Measurements from ENCODE around the gene KSR2. TPM values are rescaled to one million over a fixed set of nuclear protein-coding genes. Genes with fewer than 3 reads are reported as not detected.

KSR2 gene
- total RNA-seq, 1 experiment from 2014 or later = not detected

GRCh38 chr12:117967043-117967442, 1.7 kb downstream of the KSR2 start:
- Histone ChIP-seq H3K27me3 (replicated peaks; ENCODE audit: insufficient read depth, low read depth, low read length, poor library complexity) (peaks cover 74% of the 10 kb centered on the region), H3K9me3 (ENCODE audit: low read depth, low read length, poor library complexity, severe bottlenecking) (no peaks in the 10 kb centered on the region), H3K4me1 (ENCODE audit: insufficient read depth, low read length, poor library complexity, severe bottlenecking) (no peaks in the 10 kb centered on the region), H3K27ac (ENCODE audit: low read depth, low read length, poor library complexity, severe bottlenecking) (no peak overlapping the region), H3K36me3 (ENCODE audit: insufficient read depth, low read length, poor library complexity, severe bottlenecking) (no peaks in the 10 kb centered on the region), H3K4me3 (ENCODE audit: low read depth, low read length, poor library complexity, severe bottlenecking) (no peak overlapping the region)
- TF ChIP-seq CTCF (conservative IDR thresholded peaks at IDR 0.05; ENCODE audit: low read depth, low read length) (no peak), EZH2 (IDR thresholded peaks at IDR 0.05; ENCODE audit: borderline replicate concordance, low read depth, low read length, poor library complexity, severe bottlenecking) (no peak)
- intact Hi-C loops (cut with micrococcal nuclease; ENCODE audit: unreplicated experiment) = no loop called here
- no peak for DNase-seq (ENCODE audit: low spot score)
- ChIA-PET CTCF (no interaction called here), POLR2A (ENCODE audit: low non-redundant PET) (no interaction called here)
- BruUV-seq (replicated peaks) = no TSS peak

GRCh38 chr12:117966511-117966910, 2.3 kb downstream of the KSR2 start:
- BruUV-seq (replicated peaks) = no TSS peak
- H3K27me3 ChIP-seq (replicated peaks; ENCODE audit: insufficient read depth, low read depth, low read length, poor library complexity) = peaks cover 76% of the 10 kb centered on the region
- H3K4me1 ChIP-seq (ENCODE audit: insufficient read depth, low read length, poor library complexity, severe bottlenecking) = no peaks in the 10 kb centered on the region
- no peaks in the 10 kb centered on the region for H3K9me3 ChIP-seq (ENCODE audit: low read depth, low read length, poor library complexity, severe bottlenecking)
- intact Hi-C loops (cut with micrococcal nuclease; ENCODE audit: unreplicated experiment) = no loop called here
- H3K36me3 ChIP-seq (ENCODE audit: insufficient read depth, low read length, poor library complexity, severe bottlenecking) = no peaks in the 10 kb centered on the region
- TF ChIP-seq CTCF (conservative IDR thresholded peaks at IDR 0.05; ENCODE audit: low read depth, low read length) (no peak), EZH2 (IDR thresholded peaks at IDR 0.05; ENCODE audit: borderline replicate concordance, low read depth, low read length, poor library complexity, severe bottlenecking) (no peak)
- POLR2A ChIA-PET (ENCODE audit: low non-redundant PET) = no interaction called here
- CTCF ChIA-PET = no interaction called here
- no peak for DNase-seq (ENCODE audit: low spot score)
- no peak overlapping the region for H3K4me3 ChIP-seq (ENCODE audit: low read depth, low read length, poor library complexity, severe bottlenecking)
- H3K27ac ChIP-seq (ENCODE audit: low read depth, low read length, poor library complexity, severe bottlenecking) = no peak overlapping the region

- DNase-seq (ENCODE audit: low spot score) = no peak
- no peak overlapping the region for H3K4me3 ChIP-seq (ENCODE audit: low read depth, low read length, poor library complexity, severe bottlenecking)
- POLR2A ChIA-PET (ENCODE audit: low non-redundant PET) = no interaction called here
- BruUV-seq (replicated peaks) = no TSS peak
- H3K4me1 ChIP-seq (ENCODE audit: insufficient read depth, low read length, poor library complexity, severe bottlenecking) = no peaks in the 10 kb centered on the region
- no peak for TF ChIP-seq EZH2 (IDR thresholded peaks at IDR 0.05; ENCODE audit: borderline replicate concordance, low read depth, low read length, poor library complexity, severe bottlenecking)
- H3K36me3 ChIP-seq (ENCODE audit: insufficient read depth, low read length, poor library complexity, severe bottlenecking) = no peaks in the 10 kb centered on the region
- H3K9me3 ChIP-seq (ENCODE audit: low read depth, low read length, poor library complexity, severe bottlenecking) = no peaks in the 10 kb centered on the region
- no peak overlapping the region for H3K27ac ChIP-seq (ENCODE audit: low read depth, low read length, poor library complexity, severe bottlenecking)
- intact Hi-C loops (cut with micrococcal nuclease; ENCODE audit: unreplicated experiment) = no loop called here
- peaks cover 70% of the 10 kb centered on the region for H3K27me3 ChIP-seq (replicated peaks; ENCODE audit: insufficient read depth, low read depth, low read length, poor library complexity)
- CTCF ChIA-PET = no interaction called here
Observed at GRCh38 chr12:117963836-117964235, 5.0 kb downstream of the KSR2 start.

- Histone ChIP-seq H3K36me3 (ENCODE audit: insufficient read depth, low read length, poor library complexity, severe bottlenecking) (no peaks in the 10 kb centered on the region), H3K27me3 (replicated peaks; ENCODE audit: insufficient read depth, low read depth, low read length, poor library complexity) (peaks cover 9% of the 10 kb centered on the region), H3K9me3 (ENCODE audit: low read depth, low read length, poor library complexity, severe bottlenecking) (no peaks in the 10 kb centered on the region), H3K4me1 (ENCODE audit: insufficient read depth, low read length, poor library complexity, severe bottlenecking) (no peaks in the 10 kb centered on the region), H3K4me3 (ENCODE audit: low read depth, low read length, poor library complexity, severe bottlenecking) (no peak overlapping the region), H3K27ac (ENCODE audit: low read depth, low read length, poor library complexity, severe bottlenecking) (no peak overlapping the region)
- ChIA-PET CTCF (no interaction called here), POLR2A (ENCODE audit: low non-redundant PET) (no interaction called here)
- intact Hi-C loops (cut with micrococcal nuclease; ENCODE audit: unreplicated experiment) = no loop called here
- BruUV-seq (replicated peaks) = no TSS peak
- no peak for DNase-seq (ENCODE audit: low spot score)
- TF ChIP-seq CTCF (conservative IDR thresholded peaks at IDR 0.05; ENCODE audit: low read depth, low read length) (no peak), EZH2 (IDR thresholded peaks at IDR 0.05; ENCODE audit: borderline replicate concordance, low read depth, low read length, poor library complexity, severe bottlenecking) (no peak)
Observed at GRCh38 chr12:117936722-117937484, 31.9 kb downstream of the KSR2 start.

All from A673 (cell line).